Fibroblast of lung (primary cell): Measurements from ENCODE around the gene TCOF1. TPM values are rescaled to one million over a fixed set of nuclear protein-coding genes. Genes with fewer than 3 reads are reported as not detected.
A peak's percentile ranks its signal among the peaks of the same experiment; 100 is the strongest.

ENCODE experiments used
- DNase-seq, 2 donors: peaks; one replicate each; pipeline versions ENCODE4 v3.0.0 to v3.0.0-alpha.2; 2010; ENCODE audit warnings: low read depth in 2 of 2
- H2AFZ ChIP-seq: 2 replicates; pipeline ENCODE4 v1.5.1; 2012; ENCODE audit warnings: low read length, control low read depth, inconsistent platforms
- H3K27ac ChIP-seq: 2 replicates; pipeline ENCODE4 v1.5.1; 2011; ENCODE audit warnings: low read length, control low read depth; ENCODE audit not compliant: insufficient read depth
- H3K27me3 ChIP-seq: 2 replicates; pipeline ENCODE4 v1.5.1; 2011; ENCODE audit warnings: mild to moderate bottlenecking, low read length; ENCODE audit not compliant: control insufficient read depth, insufficient read depth
- H3K36me3 ChIP-seq: 2 replicates; pipeline ENCODE4 v1.5.1; 2011; ENCODE audit warnings: low read length; ENCODE audit not compliant: control insufficient read depth, insufficient read depth
- H3K4me1 ChIP-seq: 2 replicates; pipeline ENCODE4 v1.5.1; 2011; ENCODE audit warnings: low read length; ENCODE audit not compliant: control insufficient read depth, insufficient read depth; ENCODE audit errors: extremely low read depth
- H3K4me2 ChIP-seq: 2 replicates; pipeline ENCODE4 v1.5.1; 2011; ENCODE audit warnings: low read length, control low read depth; ENCODE audit not compliant: insufficient read depth; ENCODE audit errors: extremely low read depth
- H3K4me3 ChIP-seq, 4 experiments: fragments of 200-600 bp in 1 of 4; sonication (generic) in 1 of 4; replicated peaks in 1 of 4; 2 replicates each; pipeline ENCODE4 v1.5.1; 2011 to 2016; ENCODE audit warnings: low read length in 4 of 4, low read depth in 3 of 4, mild to moderate bottlenecking in 3 of 4, control low read depth in 2 of 4, inconsistent platforms in 1 of 4, mixed read lengths in 1 of 4; ENCODE audit not compliant: insufficient read depth in 1 of 4; ENCODE audit errors: control extremely low read depth in 1 of 4
- H3K79me2 ChIP-seq: 2 replicates; pipeline ENCODE4 v1.5.1; 2012; ENCODE audit warnings: mild to moderate bottlenecking, low read length, inconsistent platforms; ENCODE audit not compliant: control insufficient read depth, insufficient read depth
- H3K9ac ChIP-seq: 2 replicates; pipeline ENCODE4 v1.5.1; 2011; ENCODE audit warnings: mild to moderate bottlenecking, low read length, control low read depth; ENCODE audit not compliant: insufficient read depth
- H3K9me3 ChIP-seq: 2 replicates; pipeline ENCODE4 v1.5.1; 2012; ENCODE audit warnings: low read depth, low read length; ENCODE audit not compliant: control insufficient read depth, insufficient read depth
- H4K20me1 ChIP-seq: 2 replicates; pipeline ENCODE4 v1.5.1; 2011; ENCODE audit warnings: low read length; ENCODE audit not compliant: control insufficient read depth, insufficient read depth; ENCODE audit errors: extremely low read depth
- EZH2 ChIP-seq: IDR thresholded peaks from 2 replicates; pipeline ENCODE4 v1.5.1; 2012; ENCODE audit warnings: low read length, control low read depth, mild to moderate bottlenecking; ENCODE audit errors: missing control alignments
- polyA plus RNA-seq, 2 donors: library from polyadenylated mRNA; depleted of rRNA in 1 of 2; stranded (reverse) in 1 of 2; unstranded in 1 of 2; fragments of >200 nt; gene quantifications; 2 replicates each; pipeline ENCODE4 v1.2.1, GENCODE V29; 2011 to 2012; ENCODE audit warnings: missing spikeins in 1 of 2
- total RNA-seq: library from RNA; depleted of rRNA; stranded (reverse); fragments of >200 nt; gene quantifications from 2 replicates; pipeline ENCODE4 v1.2.1, GENCODE V29; 2014
- TF ChIP-seq, protein P1 (sequence below), 2 donors: IDR thresholded peaks in 1 of 2; conservative IDR thresholded peaks in 1 of 2; 1 replicate in 1 of 2; 2 replicates in 1 of 2; pipeline ENCODE4 v1.5.1; 2011 to 2012; ENCODE audit warnings: low read length in 2 of 2, control low read depth in 1 of 2, inconsistent platforms in 1 of 2, low read depth in 1 of 2, mild to moderate bottlenecking in 1 of 2

Gene TCOF1
- total and polyA plus RNA-seq, 2 donors (not counting 1 experiment from before 2014, with no cell fraction given) = 8.5 to 10.6 TPM

DNA sequence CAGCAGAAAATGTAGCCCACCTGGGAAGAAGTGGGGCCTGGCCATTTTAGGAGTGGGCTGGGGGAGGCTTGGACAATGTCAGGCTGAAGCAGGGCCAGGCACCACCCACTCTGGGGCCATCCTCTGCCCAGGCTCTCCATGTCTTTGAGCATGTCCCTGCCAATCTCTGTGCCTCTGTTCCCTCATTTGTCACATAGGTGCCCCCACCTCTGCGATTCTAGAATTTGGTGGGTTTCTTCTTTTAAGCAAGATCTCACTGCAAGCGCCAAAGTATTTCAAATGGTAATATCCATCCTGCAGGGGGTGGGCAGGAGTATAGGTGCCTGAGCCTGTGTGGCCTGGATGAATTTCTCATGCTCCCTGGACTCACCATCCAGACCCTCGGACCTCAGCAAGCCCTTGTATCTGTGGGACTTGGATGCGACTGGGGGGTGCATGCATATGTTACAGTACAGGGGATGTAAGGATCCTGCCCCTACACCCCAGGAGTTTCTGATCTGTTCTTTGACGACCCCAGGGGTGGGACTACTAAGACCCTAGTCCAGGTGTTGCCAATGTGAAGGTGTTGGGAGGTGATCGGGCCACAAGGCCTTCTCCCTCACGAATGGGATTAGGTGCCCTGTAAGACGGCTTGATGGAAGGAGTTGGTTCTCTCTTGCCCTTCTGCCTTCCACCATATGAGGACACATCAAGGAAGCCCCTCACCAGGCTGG lies 50.9 kb downstream of the TCOF1 start:
- no peak overlapping the region for H3K4me2 ChIP-seq
- no peak overlapping the region for H3K9ac ChIP-seq
- H3K4me1 ChIP-seq = peaks cover 3% of the 10 kb centered on the region
- H3K36me3 ChIP-seq = no peaks in the 10 kb centered on the region
- no peak overlapping the region for H3K27ac ChIP-seq
- no peak for TF ChIP-seq EZH2
- TF ChIP-seq, protein P1, sequence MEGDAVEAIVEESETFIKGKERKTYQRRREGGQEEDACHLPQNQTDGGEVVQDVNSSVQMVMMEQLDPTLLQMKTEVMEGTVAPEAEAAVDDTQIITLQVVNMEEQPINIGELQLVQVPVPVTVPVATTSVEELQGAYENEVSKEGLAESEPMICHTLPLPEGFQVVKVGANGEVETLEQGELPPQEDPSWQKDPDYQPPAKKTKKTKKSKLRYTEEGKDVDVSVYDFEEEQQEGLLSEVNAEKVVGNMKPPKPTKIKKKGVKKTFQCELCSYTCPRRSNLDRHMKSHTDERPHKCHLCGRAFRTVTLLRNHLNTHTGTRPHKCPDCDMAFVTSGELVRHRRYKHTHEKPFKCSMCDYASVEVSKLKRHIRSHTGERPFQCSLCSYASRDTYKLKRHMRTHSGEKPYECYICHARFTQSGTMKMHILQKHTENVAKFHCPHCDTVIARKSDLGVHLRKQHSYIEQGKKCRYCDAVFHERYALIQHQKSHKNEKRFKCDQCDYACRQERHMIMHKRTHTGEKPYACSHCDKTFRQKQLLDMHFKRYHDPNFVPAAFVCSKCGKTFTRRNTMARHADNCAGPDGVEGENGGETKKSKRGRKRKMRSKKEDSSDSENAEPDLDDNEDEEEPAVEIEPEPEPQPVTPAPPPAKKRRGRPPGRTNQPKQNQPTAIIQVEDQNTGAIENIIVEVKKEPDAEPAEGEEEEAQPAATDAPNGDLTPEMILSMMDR (conservative IDR thresholded peaks at IDR 0.05 in 1 of 2, IDR thresholded peaks at IDR 0.05 in 1 of 2; ENCODE audit: low read depth in 1 of 2, low read length in 2 of 2) = no peak
- no peaks in the 10 kb centered on the region for H3K79me2 ChIP-seq
- no peak overlapping the region for H2AFZ ChIP-seq
- H3K27me3 ChIP-seq = no peaks in the 10 kb centered on the region
- DNase-seq = no peak
- no peaks in the 10 kb centered on the region for H3K9me3 ChIP-seq
- H3K4me3 ChIP-seq = no peak overlapping the region
- no peaks in the 10 kb centered on the region for H4K20me1 ChIP-seq

DNA sequence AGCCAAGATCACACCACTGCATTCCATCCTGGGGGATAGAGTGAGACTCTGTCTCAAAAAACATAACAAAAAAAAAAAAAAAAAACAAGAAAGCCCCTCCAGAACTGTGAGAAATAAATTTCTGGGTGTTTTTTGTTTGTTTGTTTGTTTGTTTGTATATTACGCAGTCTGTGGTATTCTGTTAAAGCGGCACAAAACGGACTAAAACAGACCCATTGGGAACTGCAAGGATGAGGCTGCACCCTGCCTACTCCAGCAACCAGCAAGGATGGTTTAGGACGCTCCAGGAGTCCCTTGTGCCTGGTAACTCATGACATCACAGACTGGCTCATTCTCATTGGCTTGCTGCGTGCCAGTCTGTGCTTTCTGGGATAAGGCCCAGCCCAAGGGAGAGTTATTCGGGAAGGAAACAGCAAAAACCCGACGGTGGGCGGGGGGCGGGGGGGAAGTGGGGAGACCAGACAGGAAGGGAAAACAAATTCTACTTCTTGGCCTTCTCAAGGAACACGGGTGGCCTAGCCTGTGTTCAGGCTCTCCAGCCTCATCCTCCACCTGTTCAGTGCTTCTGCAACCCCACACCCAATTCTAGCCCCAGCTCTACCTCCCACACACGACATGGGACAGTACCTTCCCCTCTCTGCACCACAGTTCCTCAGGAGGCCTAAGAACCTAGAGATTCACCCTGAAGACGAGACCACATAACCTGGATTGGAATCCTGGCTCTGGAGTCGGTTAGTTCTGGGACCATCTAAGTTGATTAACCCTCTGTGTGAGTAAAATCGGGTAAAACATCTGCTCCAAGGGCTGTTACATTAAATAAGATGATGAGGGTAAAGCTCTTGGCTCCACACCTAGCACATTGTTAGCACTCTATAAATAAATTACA lies 52.4 kb downstream of the TCOF1 start:
- Histone ChIP-seq H3K27ac (no peak overlapping the region), H2AFZ (peak overlapping the region; percentile 47)

More for the DNA sequence above, 52.4 kb downstream of the TCOF1 start:
- Histone ChIP-seq H3K27me3 (no peaks in the 10 kb centered on the region), H3K9me3 (no peaks in the 10 kb centered on the region), H4K20me1 (no peaks in the 10 kb centered on the region), H3K36me3 (no peaks in the 10 kb centered on the region), H3K79me2 (no peaks in the 10 kb centered on the region), H3K4me2 (peak overlapping the region; percentile 6), H3K4me1 (peaks cover 3% of the 10 kb centered on the region), H3K4me3 (no peak overlapping the region), H3K9ac (no peak overlapping the region)
- peak; percentile 86 for DNase-seq
- TF ChIP-seq EZH2 = no peak
- TF ChIP-seq, protein P1 (conservative IDR thresholded peaks at IDR 0.05 in 1 of 2, IDR thresholded peaks at IDR 0.05 in 1 of 2; ENCODE audit: low read depth in 1 of 2, low read length in 2 of 2) = no peak
